Subcutaneous adipose tissue (tissue), 4 donors: ENCODE data around the gene SLC17A4. TPM values are rescaled to one million over a fixed set of nuclear protein-coding genes. Genes with fewer than 3 reads are reported as not detected.

ENCODE experiments used
- total RNA-seq, 4 donors: library from RNA; depleted of rRNA; stranded (reverse); fragments of >200 nt; gene quantifications; one replicate each; pipeline ENCODE4 v1.1.0, GENCODE V29; 2016
- TF ChIP-seq, protein P1 (sequence below): fragments of 450-650 bp; IDR thresholded peaks from one replicate; pipeline ENCODE4 v1.5.1; 2016; ENCODE audit warnings: low read depth, mild to moderate bottlenecking, control low read depth, antibody characterized with exemption, moderate library complexity

SLC17A4 gene
- total RNA-seq, 4 donors from 2014 or later: not detected

DNA sequence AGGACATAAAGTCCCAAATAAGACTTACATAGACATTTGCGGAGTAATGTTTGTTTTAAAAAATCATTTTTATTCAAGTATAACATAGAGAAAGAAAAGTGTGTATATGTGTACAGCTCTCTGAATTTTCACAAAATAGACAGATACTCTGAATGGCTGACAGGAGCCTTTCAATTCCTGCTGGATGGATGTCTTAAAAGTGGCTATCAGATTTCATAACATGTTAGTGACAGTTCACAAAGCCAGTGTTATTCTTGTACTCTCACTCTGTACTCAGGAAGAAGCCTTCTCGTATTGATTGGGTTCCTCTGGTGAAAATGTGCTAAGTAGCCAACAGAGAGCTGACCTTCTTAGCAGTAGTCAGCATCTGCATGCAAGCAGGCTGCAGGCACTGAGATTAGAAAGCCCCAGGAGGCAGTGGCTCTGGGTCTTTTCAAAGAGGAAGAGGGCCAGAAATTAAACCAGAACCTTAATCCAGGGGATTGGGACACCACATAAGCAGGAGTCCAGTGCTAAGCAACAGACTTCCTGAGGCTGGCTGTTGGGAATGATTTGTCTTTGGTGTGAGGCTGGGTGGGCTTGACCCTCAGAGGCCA, 19.7 kb downstream of the SLC17A4 start:
- TF ChIP-seq, protein P1, sequence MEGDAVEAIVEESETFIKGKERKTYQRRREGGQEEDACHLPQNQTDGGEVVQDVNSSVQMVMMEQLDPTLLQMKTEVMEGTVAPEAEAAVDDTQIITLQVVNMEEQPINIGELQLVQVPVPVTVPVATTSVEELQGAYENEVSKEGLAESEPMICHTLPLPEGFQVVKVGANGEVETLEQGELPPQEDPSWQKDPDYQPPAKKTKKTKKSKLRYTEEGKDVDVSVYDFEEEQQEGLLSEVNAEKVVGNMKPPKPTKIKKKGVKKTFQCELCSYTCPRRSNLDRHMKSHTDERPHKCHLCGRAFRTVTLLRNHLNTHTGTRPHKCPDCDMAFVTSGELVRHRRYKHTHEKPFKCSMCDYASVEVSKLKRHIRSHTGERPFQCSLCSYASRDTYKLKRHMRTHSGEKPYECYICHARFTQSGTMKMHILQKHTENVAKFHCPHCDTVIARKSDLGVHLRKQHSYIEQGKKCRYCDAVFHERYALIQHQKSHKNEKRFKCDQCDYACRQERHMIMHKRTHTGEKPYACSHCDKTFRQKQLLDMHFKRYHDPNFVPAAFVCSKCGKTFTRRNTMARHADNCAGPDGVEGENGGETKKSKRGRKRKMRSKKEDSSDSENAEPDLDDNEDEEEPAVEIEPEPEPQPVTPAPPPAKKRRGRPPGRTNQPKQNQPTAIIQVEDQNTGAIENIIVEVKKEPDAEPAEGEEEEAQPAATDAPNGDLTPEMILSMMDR: no peak

DNA sequence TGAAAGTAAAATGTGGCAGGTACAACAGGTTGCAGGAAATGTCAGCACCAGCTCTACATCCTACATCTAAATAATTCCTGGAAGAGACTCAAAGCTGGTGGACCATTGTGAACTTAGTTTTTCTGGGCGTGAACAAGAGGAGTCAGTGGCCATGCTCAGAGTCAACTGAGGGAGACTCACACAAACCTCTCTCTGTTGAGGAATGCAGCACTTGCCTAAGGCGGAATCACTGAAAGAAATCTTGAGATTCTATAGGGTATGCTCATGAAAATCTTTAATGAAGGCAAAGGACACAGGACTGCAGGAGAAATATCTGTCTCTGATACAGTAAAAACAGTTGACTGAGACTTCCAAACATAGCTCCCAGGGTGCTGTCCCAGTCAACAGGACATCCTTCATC, 22.5 kb downstream of the SLC17A4 start:
- TF ChIP-seq, protein P1: no peak

DNA sequence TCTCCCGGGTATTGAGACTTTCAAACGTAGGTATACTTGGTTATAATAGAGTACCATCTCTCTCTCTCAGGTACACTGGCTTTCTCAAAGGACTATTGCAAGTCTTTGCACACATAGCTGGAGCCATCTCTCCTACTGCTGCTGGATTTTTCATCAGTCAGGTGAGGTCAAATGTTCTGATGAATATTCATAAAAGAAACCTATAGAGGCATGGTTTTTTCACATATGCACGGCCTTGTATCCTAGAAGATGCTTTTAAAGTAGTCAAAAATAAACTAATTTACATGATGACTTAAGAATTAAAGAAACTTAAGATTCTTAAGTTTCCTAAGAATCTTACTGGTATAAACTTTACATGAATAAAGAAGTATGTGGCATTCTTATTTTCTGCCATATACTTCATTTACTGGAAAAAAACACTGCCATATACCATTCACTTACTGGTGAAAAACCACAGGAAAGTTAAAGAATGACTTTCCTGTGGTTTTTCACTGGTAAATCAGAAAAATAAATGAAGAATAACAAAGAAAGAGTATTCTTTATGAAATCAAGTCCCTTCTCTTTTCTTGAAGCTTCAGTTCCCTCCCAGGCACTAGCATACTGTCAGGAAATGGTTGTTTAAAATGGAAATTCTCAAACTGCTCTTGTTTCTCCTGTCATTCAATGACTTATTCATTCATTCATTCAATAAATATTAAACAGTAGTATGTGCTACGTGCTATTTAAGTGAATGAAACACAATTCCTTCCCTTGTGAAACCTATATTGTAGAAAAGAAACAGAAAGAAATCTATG, 23.5 kb downstream of the SLC17A4 start:
- TF ChIP-seq, protein P1: no peak

DNA sequence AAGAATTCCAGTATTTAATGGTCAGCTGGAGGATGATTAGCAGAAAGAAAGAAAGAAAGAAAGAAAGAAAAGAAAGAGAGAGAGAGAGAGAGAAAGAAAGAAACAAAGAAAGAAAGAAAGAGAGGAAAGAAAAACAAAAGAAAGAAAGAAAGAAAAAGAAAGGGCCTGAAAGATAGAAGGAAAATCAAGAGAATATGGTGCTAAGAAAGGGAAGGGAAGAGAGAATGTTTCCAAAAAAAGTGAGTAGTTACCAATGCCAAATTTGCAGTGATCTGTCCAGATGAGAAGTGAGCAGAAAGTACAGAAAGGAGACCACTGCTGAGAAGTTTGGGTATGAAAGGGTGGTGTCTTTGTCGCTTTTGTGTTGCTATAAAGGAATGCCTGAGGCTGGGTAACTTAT, 26.6 kb downstream of the SLC17A4 start:
- TF ChIP-seq, protein P1: no peak

DNA sequence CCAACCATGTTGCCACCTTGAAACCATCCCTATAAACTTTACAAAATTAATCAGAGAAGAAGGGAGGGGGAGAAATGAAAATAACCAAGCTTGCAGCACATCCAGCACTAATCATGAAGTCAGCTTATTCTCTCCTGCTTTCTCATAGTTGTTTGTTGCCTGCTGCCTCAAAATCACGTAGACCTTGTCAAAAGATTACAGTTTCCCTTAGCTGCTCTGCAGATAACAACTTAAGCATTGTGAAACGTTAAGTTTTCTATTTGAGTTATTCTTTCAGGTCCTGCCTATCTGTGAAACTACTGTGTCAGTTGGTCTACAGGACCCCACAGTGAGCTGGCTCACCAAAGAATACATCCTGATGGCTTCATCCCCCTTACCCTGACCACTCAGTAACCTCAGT, 32.9 kb downstream of the SLC17A4 start:
- TF ChIP-seq, protein P1: no peak

DNA sequence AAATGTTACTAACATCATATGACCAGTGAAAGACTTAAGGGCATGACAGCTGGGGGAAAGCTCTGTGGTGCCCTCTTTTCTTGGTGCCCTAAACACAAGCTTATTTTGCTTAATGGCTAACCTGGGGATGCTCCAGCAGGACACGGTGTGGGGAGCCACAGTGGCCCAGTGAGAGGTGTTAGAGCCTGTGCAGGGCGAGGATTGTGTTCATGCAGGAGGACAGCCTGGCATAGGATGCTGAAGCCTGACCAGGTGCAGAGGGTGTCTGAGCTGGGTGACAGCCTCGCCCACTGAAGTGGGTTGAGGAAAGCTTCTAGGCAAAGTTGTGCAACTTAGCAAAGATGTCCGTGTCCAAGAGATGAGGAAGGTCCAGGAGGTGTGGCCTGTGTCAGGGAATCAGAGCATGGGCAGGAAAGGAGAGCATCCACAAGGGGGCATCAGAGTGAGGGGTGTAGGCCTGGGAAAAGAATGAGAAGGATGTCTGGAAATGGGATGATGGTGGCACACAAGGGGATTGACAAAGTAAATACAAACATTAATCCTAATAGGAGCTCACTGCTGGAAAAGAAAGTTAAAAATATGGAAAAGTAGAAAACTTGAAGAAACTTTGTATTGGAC, 33.9 kb downstream of the SLC17A4 start:
- TF ChIP-seq, protein P1: no peak

DNA sequence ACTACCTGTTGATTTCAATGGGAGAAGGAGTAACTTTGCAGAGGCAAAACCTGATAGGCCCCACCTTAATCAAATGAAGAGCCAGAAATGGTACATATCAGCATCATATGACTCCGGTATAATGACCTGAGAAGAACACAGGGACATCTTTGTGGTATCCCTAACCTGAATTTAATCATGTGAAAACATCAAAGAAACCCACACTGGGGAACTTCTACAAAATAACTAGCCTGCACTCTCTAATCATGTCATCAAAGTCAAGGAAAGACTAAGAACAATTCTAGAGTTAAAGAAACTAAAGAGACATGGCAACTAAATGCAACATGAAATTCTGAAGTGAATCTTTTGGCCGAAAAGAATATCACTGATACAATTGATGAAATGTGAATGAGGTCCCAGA, 34.9 kb downstream of the SLC17A4 start:
- TF ChIP-seq, protein P1: no peak
